ENCODE data around the gene MEGF11.

MEGF11 gene

GRCh38 chr15:65968511-65968910, 285.0 kb downstream of the MEGF11 start:
- no peaks in the 10 kb centered on the region for H3K9me3 ChIP-seq (ENCODE audit: control insufficient read depth, low read length)
- 80 to 100% methylated on average over 2 to 3 of the region's 5 CpGs for WGBS, 2 experiments (ENCODE audit: insufficient coverage in 2 of 2)
- no peak overlapping the region for H3K4me3 ChIP-seq (ENCODE audit: extremely low read depth, insufficient read depth, low read length, poor library complexity, severe bottlenecking)
- no peaks in the 10 kb centered on the region for H3K36me3 ChIP-seq (ENCODE audit: control insufficient read depth, insufficient read depth, low read length)
- H3K4me1 ChIP-seq (ENCODE audit: control insufficient read depth, insufficient read depth, low read length, poor library complexity, severe bottlenecking): no peaks in the 10 kb centered on the region
- no peak overlapping the region for H3K27ac ChIP-seq (ENCODE audit: low read depth, low read length, severe bottlenecking)

GRCh38 chr15:65964792-65965433, 288.6 kb downstream of the MEGF11 start:
- Histone ChIP-seq H3K4me1 (ENCODE audit: control insufficient read depth, insufficient read depth, low read length, poor library complexity, severe bottlenecking) (no peaks in the 10 kb centered on the region), H3K36me3 (ENCODE audit: control insufficient read depth, insufficient read depth, low read length) (no peaks in the 10 kb centered on the region), H3K27ac (ENCODE audit: low read depth, low read length, severe bottlenecking) (no peak overlapping the region), H3K4me3 (ENCODE audit: extremely low read depth, insufficient read depth, low read length, poor library complexity, severe bottlenecking) (no peak overlapping the region), H3K9me3 (ENCODE audit: control insufficient read depth, low read length) (no peaks in the 10 kb centered on the region)
- WGBS, 2 experiments (ENCODE audit: insufficient coverage in 2 of 2): 89 to 94% methylated on average over 11 to 12 of the region's 14 CpGs

- H3K36me3 ChIP-seq (ENCODE audit: control insufficient read depth, insufficient read depth, low read length): no peaks in the 10 kb centered on the region
- H3K4me3 ChIP-seq (ENCODE audit: extremely low read depth, insufficient read depth, low read length, poor library complexity, severe bottlenecking): no peak overlapping the region
- H3K27ac ChIP-seq (ENCODE audit: low read depth, low read length, severe bottlenecking): no peak overlapping the region
- WGBS, 2 experiments (ENCODE audit: insufficient coverage in 2 of 2): 59 to 69% methylated on average over 8 to 12 of the region's 13 CpGs
- H3K4me1 ChIP-seq (ENCODE audit: control insufficient read depth, insufficient read depth, low read length, poor library complexity, severe bottlenecking): no peaks in the 10 kb centered on the region
- no peaks in the 10 kb centered on the region for H3K9me3 ChIP-seq (ENCODE audit: control insufficient read depth, low read length)
These were observed 289.6 kb downstream of the MEGF11 start for GRCh38 chr15:65963911-65964482.

- 87 to 90% methylated on average over 2 to 3 of the region's 5 CpGs for whole genome bisulfite sequencing, 2 experiments (ENCODE audit: insufficient coverage in 2 of 2)
These were observed 290.2 kb downstream of the MEGF11 start for GRCh38 chr15:65963358-65963757.

GRCh38 chr15:65962187-65962586, 291.4 kb downstream of the MEGF11 start:
- no peaks in the 10 kb centered on the region for H3K36me3 ChIP-seq (ENCODE audit: control insufficient read depth, insufficient read depth, low read length)
- H3K9me3 ChIP-seq (ENCODE audit: control insufficient read depth, low read length): no peaks in the 10 kb centered on the region
- no peak overlapping the region for H3K4me3 ChIP-seq (ENCODE audit: extremely low read depth, insufficient read depth, low read length, poor library complexity, severe bottlenecking)
- WGBS, 2 experiments (ENCODE audit: insufficient coverage in 2 of 2): 88% methylated on average over 2 of the region's 3 CpGs; no CpG with 5 or more reads in 1 of the 2 experiments
- H3K4me1 ChIP-seq (ENCODE audit: control insufficient read depth, insufficient read depth, low read length, poor library complexity, severe bottlenecking): no peaks in the 10 kb centered on the region
- no peak overlapping the region for H3K27ac ChIP-seq (ENCODE audit: low read depth, low read length, severe bottlenecking)

More at GRCh38 chr15:65963358-65963757, 290.2 kb downstream of the MEGF11 start:
- Histone ChIP-seq H3K27ac (ENCODE audit: low read depth, low read length, severe bottlenecking) (no peak overlapping the region), H3K9me3 (ENCODE audit: control insufficient read depth, low read length) (no peaks in the 10 kb centered on the region), H3K36me3 (ENCODE audit: control insufficient read depth, insufficient read depth, low read length) (no peaks in the 10 kb centered on the region), H3K4me3 (ENCODE audit: extremely low read depth, insufficient read depth, low read length, poor library complexity, severe bottlenecking) (no peak overlapping the region), H3K4me1 (ENCODE audit: control insufficient read depth, insufficient read depth, low read length, poor library complexity, severe bottlenecking) (no peaks in the 10 kb centered on the region)

GRCh38 chr15:65960586-65960985, 293.0 kb downstream of the MEGF11 start:
- no peak overlapping the region for H3K4me3 ChIP-seq (ENCODE audit: extremely low read depth, insufficient read depth, low read length, poor library complexity, severe bottlenecking)
- H3K36me3 ChIP-seq (ENCODE audit: control insufficient read depth, insufficient read depth, low read length): no peaks in the 10 kb centered on the region
- H3K4me1 ChIP-seq (ENCODE audit: control insufficient read depth, insufficient read depth, low read length, poor library complexity, severe bottlenecking): no peaks in the 10 kb centered on the region
- WGBS, 2 experiments (ENCODE audit: insufficient coverage in 2 of 2): 79 to 96% methylated on average over 2 to 3 of the region's 3 CpGs
- no peak overlapping the region for H3K27ac ChIP-seq (ENCODE audit: low read depth, low read length, severe bottlenecking)
- H3K9me3 ChIP-seq (ENCODE audit: control insufficient read depth, low read length): no peaks in the 10 kb centered on the region

GRCh38 chr15:65958835-65959234, 294.7 kb downstream of the MEGF11 start:
- H3K4me3 ChIP-seq (ENCODE audit: extremely low read depth, insufficient read depth, low read length, poor library complexity, severe bottlenecking): no peak overlapping the region
- no peak overlapping the region for H3K27ac ChIP-seq (ENCODE audit: low read depth, low read length, severe bottlenecking)
- peaks cover 8% of the 10 kb centered on the region for H3K4me1 ChIP-seq (ENCODE audit: control insufficient read depth, insufficient read depth, low read length, poor library complexity, severe bottlenecking)
- H3K36me3 ChIP-seq (ENCODE audit: control insufficient read depth, insufficient read depth, low read length): no peaks in the 10 kb centered on the region
- no peaks in the 10 kb centered on the region for H3K9me3 ChIP-seq (ENCODE audit: control insufficient read depth, low read length)
- WGBS, 2 experiments (ENCODE audit: insufficient coverage in 2 of 2): 80 to 100% methylated on average over 1 of the region's 3 CpGs

GRCh38 chr15:65957451-65957850, 296.1 kb downstream of the MEGF11 start:
- H3K27ac ChIP-seq (ENCODE audit: low read depth, low read length, severe bottlenecking): no peak overlapping the region
- H3K9me3 ChIP-seq (ENCODE audit: control insufficient read depth, low read length): no peaks in the 10 kb centered on the region
- no peaks in the 10 kb centered on the region for H3K36me3 ChIP-seq (ENCODE audit: control insufficient read depth, insufficient read depth, low read length)
- H3K4me3 ChIP-seq (ENCODE audit: extremely low read depth, insufficient read depth, low read length, poor library complexity, severe bottlenecking): no peak overlapping the region
- 77 to 97% methylated on average over 5 to 7 of the region's 7 CpGs for WGBS, 2 experiments (ENCODE audit: insufficient coverage in 2 of 2)
- peaks cover 12% of the 10 kb centered on the region for H3K4me1 ChIP-seq (ENCODE audit: control insufficient read depth, insufficient read depth, low read length, poor library complexity, severe bottlenecking)

GRCh38 chr15:65956899-65957298, 296.7 kb downstream of the MEGF11 start:
- Histone ChIP-seq H3K9me3 (ENCODE audit: control insufficient read depth, low read length) (no peaks in the 10 kb centered on the region), H3K4me3 (ENCODE audit: extremely low read depth, insufficient read depth, low read length, poor library complexity, severe bottlenecking) (no peak overlapping the region), H3K4me1 (ENCODE audit: control insufficient read depth, insufficient read depth, low read length, poor library complexity, severe bottlenecking) (peaks cover 12% of the 10 kb centered on the region), H3K36me3 (ENCODE audit: control insufficient read depth, insufficient read depth, low read length) (no peaks in the 10 kb centered on the region), H3K27ac (ENCODE audit: low read depth, low read length, severe bottlenecking) (no peak overlapping the region)
- WGBS, 2 experiments (ENCODE audit: insufficient coverage in 2 of 2): 83% methylated on average over 2 of the region's 3 CpGs; no CpG with 5 or more reads in 1 of the 2 experiments

- Histone ChIP-seq H3K4me1 (ENCODE audit: control insufficient read depth, insufficient read depth, low read length, poor library complexity, severe bottlenecking) (peaks cover 12% of the 10 kb centered on the region), H3K36me3 (ENCODE audit: control insufficient read depth, insufficient read depth, low read length) (no peaks in the 10 kb centered on the region), H3K4me3 (ENCODE audit: extremely low read depth, insufficient read depth, low read length, poor library complexity, severe bottlenecking) (no peak overlapping the region), H3K27ac (ENCODE audit: low read depth, low read length, severe bottlenecking) (no peak overlapping the region), H3K9me3 (ENCODE audit: control insufficient read depth, low read length) (no peaks in the 10 kb centered on the region)
- 80 to 100% methylated on average over 1 to 2 of the region's 2 CpGs for WGBS, 2 experiments (ENCODE audit: insufficient coverage in 2 of 2)
These were observed 297.2 kb downstream of the MEGF11 start for GRCh38 chr15:65956307-65956706.

- WGBS, 2 experiments (ENCODE audit: insufficient coverage in 2 of 2): 11 to 38% methylated on average over 2 to 3 of the region's 4 CpGs
- H3K4me1 ChIP-seq (ENCODE audit: control insufficient read depth, insufficient read depth, low read length, poor library complexity, severe bottlenecking): peaks cover 12% of the 10 kb centered on the region
- no peak overlapping the region for H3K4me3 ChIP-seq (ENCODE audit: extremely low read depth, insufficient read depth, low read length, poor library complexity, severe bottlenecking)
- H3K36me3 ChIP-seq (ENCODE audit: control insufficient read depth, insufficient read depth, low read length): no peaks in the 10 kb centered on the region
- H3K27ac ChIP-seq (ENCODE audit: low read depth, low read length, severe bottlenecking): peak overlapping the region; percentile 17
- no peaks in the 10 kb centered on the region for H3K9me3 ChIP-seq (ENCODE audit: control insufficient read depth, low read length)
These were observed 299.2 kb downstream of the MEGF11 start for GRCh38 chr15:65954289-65954741.

All from mesodermal cell (in vitro differentiated cells).